ENCODE measurements around the gene RIN1. TPM values are rescaled to one million over a fixed set of nuclear protein-coding genes. Genes with fewer than 3 reads are reported as not detected.
A peak's percentile ranks its signal among the peaks of the same experiment; 100 is the strongest.

RIN1 gene
- total RNA-seq, 1 donor from 2014 or later: 9.5 TPM

GRCh38 chr11:66365711-66366619 is 29.7 kb upstream of the RIN1 start:
- Mint-ChIP-seq H3K4me3 (no peak overlapping the region), H3K36me3 (peaks cover 11% of the 10 kb centered on the region), H3K27ac (no peak overlapping the region), H3K4me1 (ENCODE audit: unreplicated experiment) (peaks cover 10% of the 10 kb centered on the region), H3K27me3 (no peaks in the 10 kb centered on the region), H3K9me3 (no peaks in the 10 kb centered on the region)
- no peak for DNase-seq (ENCODE audit: extremely low spot score, unreplicated experiment)
- TF ChIP-seq, protein P1, sequence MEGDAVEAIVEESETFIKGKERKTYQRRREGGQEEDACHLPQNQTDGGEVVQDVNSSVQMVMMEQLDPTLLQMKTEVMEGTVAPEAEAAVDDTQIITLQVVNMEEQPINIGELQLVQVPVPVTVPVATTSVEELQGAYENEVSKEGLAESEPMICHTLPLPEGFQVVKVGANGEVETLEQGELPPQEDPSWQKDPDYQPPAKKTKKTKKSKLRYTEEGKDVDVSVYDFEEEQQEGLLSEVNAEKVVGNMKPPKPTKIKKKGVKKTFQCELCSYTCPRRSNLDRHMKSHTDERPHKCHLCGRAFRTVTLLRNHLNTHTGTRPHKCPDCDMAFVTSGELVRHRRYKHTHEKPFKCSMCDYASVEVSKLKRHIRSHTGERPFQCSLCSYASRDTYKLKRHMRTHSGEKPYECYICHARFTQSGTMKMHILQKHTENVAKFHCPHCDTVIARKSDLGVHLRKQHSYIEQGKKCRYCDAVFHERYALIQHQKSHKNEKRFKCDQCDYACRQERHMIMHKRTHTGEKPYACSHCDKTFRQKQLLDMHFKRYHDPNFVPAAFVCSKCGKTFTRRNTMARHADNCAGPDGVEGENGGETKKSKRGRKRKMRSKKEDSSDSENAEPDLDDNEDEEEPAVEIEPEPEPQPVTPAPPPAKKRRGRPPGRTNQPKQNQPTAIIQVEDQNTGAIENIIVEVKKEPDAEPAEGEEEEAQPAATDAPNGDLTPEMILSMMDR (conservative IDR thresholded peaks at IDR 0.05): no peak

DNA sequence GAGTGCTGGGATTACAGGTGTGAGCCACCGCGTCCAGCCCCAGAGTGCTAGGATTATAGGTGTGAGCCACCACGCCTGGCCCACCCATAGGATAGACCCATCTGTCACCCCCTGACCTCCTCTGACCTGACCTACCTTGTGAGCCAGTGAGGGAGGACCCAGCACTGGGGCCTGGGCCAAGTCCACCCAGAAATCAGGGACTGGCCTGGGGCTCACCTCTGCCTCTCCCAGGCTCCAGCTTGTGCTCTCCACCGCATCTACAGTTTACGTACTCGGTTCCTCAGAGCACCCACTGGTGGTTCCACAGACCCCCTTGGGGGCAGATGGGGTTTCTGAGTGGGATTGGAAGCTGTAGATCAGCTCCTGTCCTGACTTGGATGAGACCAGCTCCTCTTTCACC is 28.9 kb upstream of the RIN1 start:
- Mint-ChIP-seq H3K4me3 (no peak overlapping the region), H3K27me3 (no peaks in the 10 kb centered on the region), H3K9me3 (no peaks in the 10 kb centered on the region), H3K4me1 (ENCODE audit: unreplicated experiment) (peaks cover 7% of the 10 kb centered on the region), H3K36me3 (peaks cover 11% of the 10 kb centered on the region), H3K27ac (no peak overlapping the region)
- TF ChIP-seq, protein P1 (conservative IDR thresholded peaks at IDR 0.05): no peak
- DNase-seq (ENCODE audit: extremely low spot score, unreplicated experiment): no peak

- no peaks in the 10 kb centered on the region for H3K4me1 Mint-ChIP-seq (ENCODE audit: unreplicated experiment)
- H3K27ac Mint-ChIP-seq: no peak overlapping the region
- H3K27me3 Mint-ChIP-seq: no peaks in the 10 kb centered on the region
- TF ChIP-seq, protein P1 (conservative IDR thresholded peaks at IDR 0.05): peak; percentile 90
- H3K36me3 Mint-ChIP-seq: peaks cover 5% of the 10 kb centered on the region
- no peaks in the 10 kb centered on the region for H3K9me3 Mint-ChIP-seq
- DNase-seq (ENCODE audit: extremely low spot score, unreplicated experiment): no peak
- no peak overlapping the region for H3K4me3 Mint-ChIP-seq
Observed at GRCh38 chr11:66363805-66364535, 27.7 kb upstream of the RIN1 start.

- Mint-ChIP-seq H3K36me3 (peaks cover 4% of the 10 kb centered on the region), H3K9me3 (no peaks in the 10 kb centered on the region), H3K27me3 (no peaks in the 10 kb centered on the region), H3K27ac (no peak overlapping the region), H3K4me3 (no peak overlapping the region), H3K4me1 (ENCODE audit: unreplicated experiment) (no peaks in the 10 kb centered on the region)
- TF ChIP-seq, protein P1 (conservative IDR thresholded peaks at IDR 0.05): no peak
- DNase-seq (ENCODE audit: extremely low spot score, unreplicated experiment): no peak
Observed at GRCh38 chr11:66363187-66363601, 27.0 kb upstream of the RIN1 start.

GRCh38 chr11:66362481-66363147 is 26.4 kb upstream of the RIN1 start:
- Mint-ChIP-seq H3K9me3 (no peaks in the 10 kb centered on the region), H3K27me3 (no peaks in the 10 kb centered on the region), H3K36me3 (no peaks in the 10 kb centered on the region), H3K4me1 (ENCODE audit: unreplicated experiment) (no peaks in the 10 kb centered on the region), H3K4me3 (no peak overlapping the region), H3K27ac (peak overlapping the region; percentile 21)
- TF ChIP-seq, protein P1 (conservative IDR thresholded peaks at IDR 0.05): no peak
- no peak for DNase-seq (ENCODE audit: extremely low spot score, unreplicated experiment)
